ENCODE measurements around the gene TP63.

- TF ChIP-seq CTCF (conservative IDR thresholded peaks at IDR 0.05; ENCODE audit: low read depth in 2 of 2) (no peak), EZH2 (IDR thresholded peaks at IDR 0.05; ENCODE audit: low read depth, unreplicated experiment) (no peak), STAT1 (IDR thresholded peaks at IDR 0.05; ENCODE audit: unreplicated experiment) (no peak), POLR2AphosphoS5 (IDR thresholded peaks at IDR 0.05; ENCODE audit: low read depth) (no peak), REST (IDR thresholded peaks at IDR 0.05; ENCODE audit: unreplicated experiment) (no peak)
Measured at GRCh38 chr3:189839576-189839975, 208.4 kb downstream of the TP63 start.

Data from GM23338 (cell line).